Keratinocyte (primary cell): ENCODE data around the gene LGR6.

Source experiments
- CTCF ChIP-seq, 3 experiments: IDR thresholded peaks in 1 of 3; conservative IDR thresholded peaks in 1 of 3; optimal IDR thresholded peaks in 1 of 3; 2 replicates in 2 of 3; 3 replicates in 1 of 3; pipeline versions ENCODE3 to v1.5.1; 2011; ENCODE audit warnings: low read length in 3 of 3, mild to moderate bottlenecking in 3 of 3, moderate library complexity in 2 of 3, control low read depth in 1 of 3, inconsistent platforms in 1 of 3; ENCODE audit not compliant: insufficient read depth in 2 of 3; ENCODE audit errors: extremely low read depth in 1 of 3
- EZH2 ChIP-seq: IDR thresholded peaks from one replicate; pipeline ENCODE4 v1.6.1; 2012; ENCODE audit warnings: inconsistent platforms, mild to moderate bottlenecking, low read length, moderate library complexity

- TF ChIP-seq CTCF (optimal IDR thresholded peaks at IDR 0.05 in 1 of 3, IDR thresholded peaks at IDR 0.05 in 1 of 3, conservative IDR thresholded peaks at IDR 0.05 in 1 of 3; ENCODE audit: extremely low read depth in 1 of 3, insufficient read depth in 2 of 3, low read length in 3 of 3) (no peak), EZH2 (no peak)
Observed at GRCh38 chr1:202240956-202241355, 47.4 kb downstream of the LGR6 start.
